ENCODE results near the gene KRTAP5-11.
"Not testable (repeated sequence)": the region's sequence is repeated elsewhere in the genome, so short reads cannot be mapped to it uniquely, and the experiment has no call there.

KRTAP5-11 gene

DNA sequence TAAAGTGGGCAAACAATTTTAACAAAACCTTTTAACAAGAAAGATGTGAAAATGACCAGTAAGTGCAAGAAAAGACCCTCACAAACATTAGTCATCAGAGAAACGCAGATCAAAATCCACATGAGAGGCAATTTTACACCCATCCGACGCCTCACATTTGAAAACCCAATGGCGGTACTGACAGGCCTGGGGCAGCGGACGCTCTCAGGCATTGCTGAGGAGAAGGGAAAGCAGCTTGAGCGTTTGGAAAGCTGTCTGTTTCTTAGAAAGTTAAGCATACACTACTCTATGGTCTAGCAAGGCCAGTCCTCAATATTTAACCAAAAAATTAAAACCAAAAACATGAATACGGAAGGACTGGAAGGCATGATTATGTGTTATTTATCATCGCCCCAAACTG is 46.9 kb downstream of the KRTAP5-11 start:
- no peak overlapping the region for H3K4me3 ChIP-seq
- H3K36me3 ChIP-seq = no peaks in the 10 kb centered on the region
- intact Hi-C loops (cut with DNase I; ENCODE audit: low total_unique reads) = no loop called here
- no peak for DNase-seq
- H3K27ac ChIP-seq = no peak overlapping the region
- TF ChIP-seq, protein P1, sequence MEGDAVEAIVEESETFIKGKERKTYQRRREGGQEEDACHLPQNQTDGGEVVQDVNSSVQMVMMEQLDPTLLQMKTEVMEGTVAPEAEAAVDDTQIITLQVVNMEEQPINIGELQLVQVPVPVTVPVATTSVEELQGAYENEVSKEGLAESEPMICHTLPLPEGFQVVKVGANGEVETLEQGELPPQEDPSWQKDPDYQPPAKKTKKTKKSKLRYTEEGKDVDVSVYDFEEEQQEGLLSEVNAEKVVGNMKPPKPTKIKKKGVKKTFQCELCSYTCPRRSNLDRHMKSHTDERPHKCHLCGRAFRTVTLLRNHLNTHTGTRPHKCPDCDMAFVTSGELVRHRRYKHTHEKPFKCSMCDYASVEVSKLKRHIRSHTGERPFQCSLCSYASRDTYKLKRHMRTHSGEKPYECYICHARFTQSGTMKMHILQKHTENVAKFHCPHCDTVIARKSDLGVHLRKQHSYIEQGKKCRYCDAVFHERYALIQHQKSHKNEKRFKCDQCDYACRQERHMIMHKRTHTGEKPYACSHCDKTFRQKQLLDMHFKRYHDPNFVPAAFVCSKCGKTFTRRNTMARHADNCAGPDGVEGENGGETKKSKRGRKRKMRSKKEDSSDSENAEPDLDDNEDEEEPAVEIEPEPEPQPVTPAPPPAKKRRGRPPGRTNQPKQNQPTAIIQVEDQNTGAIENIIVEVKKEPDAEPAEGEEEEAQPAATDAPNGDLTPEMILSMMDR (IDR thresholded peaks at IDR 0.05) = no peak
- no peaks in the 10 kb centered on the region for H3K9me3 ChIP-seq
- no peaks in the 10 kb centered on the region for H3K4me1 ChIP-seq
- no peaks in the 10 kb centered on the region for H3K27me3 ChIP-seq

DNA sequence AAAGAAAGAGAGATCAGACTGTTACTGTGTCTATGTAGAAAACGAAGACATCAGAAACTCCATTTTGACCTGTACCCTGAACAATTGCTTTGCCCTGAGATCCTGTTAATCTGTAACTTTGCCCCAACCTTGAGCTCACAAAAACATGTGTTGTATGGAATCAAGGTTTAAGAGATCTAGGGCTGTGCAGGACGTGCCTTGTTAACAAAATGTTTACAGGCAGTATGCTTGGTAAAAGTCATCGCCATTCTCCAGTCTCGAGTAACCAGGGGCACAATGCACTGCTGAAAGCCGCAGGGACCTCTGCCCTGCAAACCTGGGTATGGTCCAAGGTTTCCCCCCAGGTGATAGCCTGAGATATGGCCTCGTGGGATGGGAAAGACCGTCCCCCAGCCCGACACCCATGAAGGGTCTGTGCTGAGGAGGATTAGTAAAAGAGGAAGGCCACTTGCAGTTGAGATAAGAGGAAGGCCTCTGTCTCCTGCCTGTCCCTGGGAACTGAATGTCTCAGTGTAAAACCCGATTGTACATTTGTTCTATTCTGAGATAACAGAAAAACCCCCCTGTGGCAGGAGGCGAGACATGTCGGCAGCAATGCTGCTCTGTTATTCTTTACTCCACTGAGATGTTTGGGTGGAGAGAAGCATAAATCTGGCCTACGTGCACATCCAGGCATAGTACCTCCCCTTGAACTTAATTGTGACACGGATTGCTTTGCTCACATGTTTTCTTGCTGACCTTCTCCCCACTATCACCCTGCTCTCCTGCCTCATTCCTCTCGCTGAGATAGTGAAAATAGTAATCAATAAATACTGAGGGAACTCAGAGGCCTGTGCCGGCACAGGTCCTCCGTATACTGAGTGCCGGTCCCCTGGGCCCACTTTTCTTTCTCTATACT is 47.7 kb downstream of the KRTAP5-11 start:
- H3K9me3 ChIP-seq; H3K4me3 ChIP-seq; H3K36me3 ChIP-seq; H3K27me3 ChIP-seq; DNase-seq; H3K4me1 ChIP-seq; H3K27ac ChIP-seq; intact Hi-C loops (cut with DNase I; ENCODE audit: low total_unique reads): not testable (repeated sequence)

DNA sequence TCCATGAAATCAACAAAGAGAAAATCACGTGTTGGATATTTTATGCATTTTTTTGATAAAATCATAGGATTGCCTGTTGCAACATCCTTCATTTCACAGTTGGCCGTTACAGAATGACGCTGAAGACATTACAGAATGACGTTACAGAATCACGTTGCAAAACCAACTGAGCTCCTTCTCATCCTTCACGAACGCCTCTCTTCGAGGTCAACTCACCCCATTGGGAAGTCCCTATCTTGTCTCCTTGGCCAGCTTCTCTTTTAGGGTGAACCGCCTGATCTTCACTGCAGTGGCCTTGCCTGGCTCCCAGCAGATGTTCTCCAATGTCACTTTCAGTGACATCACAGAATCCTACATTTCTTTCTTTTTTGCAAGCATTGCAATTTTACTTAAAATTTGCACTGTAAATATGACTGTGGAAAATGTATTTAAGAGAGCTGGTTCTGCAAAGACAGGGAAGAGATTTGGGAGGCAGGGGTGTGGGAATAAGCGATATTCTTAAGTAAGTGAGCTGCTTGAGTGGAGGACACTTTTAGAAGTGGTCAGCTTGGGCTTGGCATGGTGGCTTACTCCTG is 50.6 kb downstream of the KRTAP5-11 start:
- TF ChIP-seq, protein P1 (IDR thresholded peaks at IDR 0.05) = no peak
- DNase-seq = peak in 1 of 2 donors; percentile 6
- no peak overlapping the region for H3K4me3 ChIP-seq
- no peak overlapping the region for H3K27ac ChIP-seq
- H3K27me3 ChIP-seq = no peaks in the 10 kb centered on the region
- H3K4me1 ChIP-seq = no peaks in the 10 kb centered on the region
- no peaks in the 10 kb centered on the region for H3K9me3 ChIP-seq
- intact Hi-C loops (cut with DNase I; ENCODE audit: low total_unique reads) = no loop called here
- no peaks in the 10 kb centered on the region for H3K36me3 ChIP-seq

Data from tibial artery (tissue), 4 donors.